GM12891 (cell line): Measurements from ENCODE around the gene SLC25A22.

Experiments
- PAX5 ChIP-seq: IDR thresholded peaks from 2 replicates; pipeline ENCODE4 v1.6.1; 2011; ENCODE audit warnings: low read length, moderate library complexity, mild to moderate bottlenecking; ENCODE audit not compliant: insufficient read depth, severe bottlenecking
- POLR2A ChIP-seq: IDR thresholded peaks from 2 replicates; pipeline ENCODE4 v1.6.1; 2011; ENCODE audit warnings: low read depth, low read length, control low read depth
- POLR2AphosphoS5 ChIP-seq: IDR thresholded peaks from 2 replicates; pipeline ENCODE4 v1.6.1; 2011; ENCODE audit warnings: low read depth, low read length, control low read depth
- POU2F2 ChIP-seq: IDR thresholded peaks from 2 replicates; pipeline ENCODE4 v1.6.1; 2011; ENCODE audit warnings: low read depth, mild to moderate bottlenecking, control low read depth, low read length, moderate library complexity
- SPI1 ChIP-seq: IDR thresholded peaks from 2 replicates; pipeline ENCODE4 v1.6.1; 2011; ENCODE audit warnings: low read depth, low read length, control low read depth
- TAF1 ChIP-seq: IDR thresholded peaks from 2 replicates; pipeline ENCODE4 v1.6.1; 2011; ENCODE audit warnings: low read depth, low read length, control low read depth

GRCh38 chr11:803770-804598 is 5.9 kb upstream of the SLC25A22 start:
- TF ChIP-seq TAF1 (no peak), SPI1 (no peak), POLR2A (no peak), POLR2AphosphoS5 (no peak), PAX5 (no peak), POU2F2 (no peak)
